Heart left ventricle (tissue), 16 donors: ENCODE results near the gene VAMP2. TPM values are rescaled to one million over a fixed set of nuclear protein-coding genes. Genes with fewer than 3 reads are reported as not detected.

Experiments used
- ATAC-seq, 4 donors: fragments of 200-7000 bp; cut with Tn5 transposase; one replicate each; pipeline ENCODE4 v1.9.1; 2020 to 2022; ENCODE audit warnings: moderate library complexity in 4 of 4, mild to moderate bottlenecking in 3 of 4, moderate number of reproducible peaks in 1 of 4
- DNase-seq, 5 donors: peaks; one replicate each; pipeline ENCODE4 v3.0.0-alpha.2; 2020
- H3K27ac ChIP-seq, 12 donors: fragments of 200-600 bp; sonication (generic) in 4 of 12; one replicate each; pipeline versions ENCODE4 v1.5.0 to v1.8.0; 2016 to 2022; ENCODE audit warnings: mild to moderate bottlenecking in 2 of 12
- H3K27me3 ChIP-seq, 9 donors: fragments of 200-600 bp; sonication (generic) in 2 of 9; one replicate each; pipeline versions ENCODE4 v1.5.1 to v1.8.0; 2016 to 2022; ENCODE audit warnings: mild to moderate bottlenecking in 3 of 9
- H3K36me3 ChIP-seq, 9 donors: fragments of 200-600 bp; sonication (generic) in 2 of 9; one replicate each; pipeline versions ENCODE4 v1.5.0 to v1.8.0; 2018 to 2022; ENCODE audit warnings: mild to moderate bottlenecking in 2 of 9
- H3K4me1 ChIP-seq, 12 donors: fragments of 200-600 bp; sonication (generic) in 4 of 12; one replicate each; pipeline versions ENCODE4 v1.5.0 to v1.8.0; 2016 to 2022; ENCODE audit warnings: mild to moderate bottlenecking in 3 of 12
- H3K4me3 ChIP-seq, 12 donors: fragments of 200-600 bp; sonication (generic) in 4 of 12; one replicate each; pipeline versions ENCODE4 v1.5.0 to v1.8.0; 2017 to 2022; ENCODE audit warnings: mild to moderate bottlenecking in 9 of 12, moderate library complexity in 4 of 12
- H3K9me3 ChIP-seq, 12 donors: fragments of 200-600 bp; sonication (generic) in 4 of 12; one replicate each; pipeline versions ENCODE4 v1.5.0 to v1.8.0; 2016 to 2022; ENCODE audit warnings: mild to moderate bottlenecking in 1 of 12
- POLR2A ChIP-seq, 2 donors: fragments of 450-650 bp; IDR thresholded peaks; one replicate each; pipeline ENCODE4 v1.6.1; 2017; ENCODE audit warnings: antibody characterized with exemption in 2 of 2, mild to moderate bottlenecking in 2 of 2, moderate library complexity in 2 of 2
- WGBS, 4 donors: extraction: QIAGEN DNeasy Blood & Tissue Kit in 2 of 4; methylation state at CpG; one replicate each; pipeline versions ENCODE4 v1.1.5 to v1.1.7; 2013 to 2018; 5-methylcytosine and 5-hydroxymethylcytosine counted together
- intact Hi-C, 10 donors: fragments of 100-400 bp; cut with DNase I; formaldehyde crosslinking; loops; one replicate each; pipeline versions ENCODE4 v1.11.1 to v1.14.2; 2022
- polyA plus RNA-seq, 2 donors: library from polyadenylated mRNA; stranded (reverse); fragments of 200-250 nt; gene quantifications; one replicate each; pipeline ENCODE4 v1.2.3, GENCODE V29; 2013
- total RNA-seq, 9 donors: library from RNA; depleted of rRNA in 2 of 9; stranded (reverse); fragments of >200 nt in 2 of 9; fragmentation: NEBNext Ultra II Directional in 3 of 9; extraction: Animal tissue kit (Norgen Biotek cat#: 25700) in 3 of 9; gene quantifications; one replicate each; pipeline versions ENCODE4 v1.1.0 to v1.2.4, GENCODE V29; 2016 to 2023
- TF ChIP-seq, protein P1 (sequence below), 12 donors: fragments of 200-600 bp; sonication (generic) in 4 of 12; IDR thresholded peaks; one replicate each; pipeline versions ENCODE4 v1.5.0 to v1.8.0; 2018 to 2022; ENCODE audit warnings: antibody characterized with exemption in 12 of 12, mild to moderate bottlenecking in 5 of 12
- donor health status: ischemic (EF 13 %, LVEDD 7.1; RV severe dilation, severe dysfunction).
- donor health status: healthy with polysubstance abuse.
- donor health status: DM: no; HTN: yes; CAD: no.
- donor health status: DM: no; HTN: no; CAD: no.
- donor health status: ischemic (EF 25% LVEDD 6.9; RV normal size, moderate dysfunction).
- donor health status: ischemic (EF 25% LVEDD 5.7; RV mildly dilated, moderate dysfunction).
- donor health status: healthy.
- donor health status: DM: yes; HTN: yes; CAD: no.
- donor health status: ischemic (EF 35%, LVEDD 5.7; RV mildly dilated, moderate dysfunction).
- donor health status: nonischemic (EF 11% LVEDD 7.7; RV severe dilation, severe dysfunction).
- donor health status: DM: yes; HTN: yes; CAD: no.
- donor health status: PGD.
- donor health status: ischemic (EF 29% LVEDD 5.4; RV normal size, mild dysfunction).
- donor health status: nonischemic (EF 23%, LVEDD 6.1; RV moderate dilation, normal function).

The VAMP2 gene
- total and polyA plus RNA-seq, 11 donors = 21.5 to 67.2 (median 50.6) TPM

DNA sequence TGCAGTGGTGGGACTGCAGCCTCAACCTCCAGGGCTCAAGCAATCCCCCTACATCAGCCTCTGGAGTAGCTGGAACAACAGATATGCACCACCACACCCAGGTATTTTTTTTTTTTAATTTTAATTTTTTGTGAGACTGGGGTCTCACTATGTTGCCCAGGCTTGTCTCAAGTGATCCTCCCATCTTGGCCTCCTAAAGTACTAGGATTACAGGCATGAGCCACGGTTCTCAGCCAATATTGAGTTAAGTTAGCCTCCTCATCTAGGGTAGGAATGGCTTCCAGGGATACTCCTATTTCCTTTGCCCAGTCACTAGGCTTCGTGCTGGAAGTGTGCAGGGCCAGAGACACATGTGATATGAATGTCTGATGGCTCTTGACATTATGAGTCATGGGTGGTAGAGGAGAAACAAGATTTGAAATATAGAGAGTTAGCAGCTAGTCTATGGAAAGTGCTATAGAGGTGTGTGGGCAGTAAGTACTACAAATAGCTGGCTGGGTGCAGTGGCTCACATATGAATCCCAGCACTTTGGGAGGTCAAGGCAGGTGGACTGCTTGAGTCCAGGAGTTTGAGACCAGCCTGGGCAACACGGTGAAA lies 30.8 kb downstream of the VAMP2 start:
- WGBS, 4 donors = 58 to 73% (median 68%) methylated on average over 3 of the region's 3 CpGs
- TF ChIP-seq, protein P1, sequence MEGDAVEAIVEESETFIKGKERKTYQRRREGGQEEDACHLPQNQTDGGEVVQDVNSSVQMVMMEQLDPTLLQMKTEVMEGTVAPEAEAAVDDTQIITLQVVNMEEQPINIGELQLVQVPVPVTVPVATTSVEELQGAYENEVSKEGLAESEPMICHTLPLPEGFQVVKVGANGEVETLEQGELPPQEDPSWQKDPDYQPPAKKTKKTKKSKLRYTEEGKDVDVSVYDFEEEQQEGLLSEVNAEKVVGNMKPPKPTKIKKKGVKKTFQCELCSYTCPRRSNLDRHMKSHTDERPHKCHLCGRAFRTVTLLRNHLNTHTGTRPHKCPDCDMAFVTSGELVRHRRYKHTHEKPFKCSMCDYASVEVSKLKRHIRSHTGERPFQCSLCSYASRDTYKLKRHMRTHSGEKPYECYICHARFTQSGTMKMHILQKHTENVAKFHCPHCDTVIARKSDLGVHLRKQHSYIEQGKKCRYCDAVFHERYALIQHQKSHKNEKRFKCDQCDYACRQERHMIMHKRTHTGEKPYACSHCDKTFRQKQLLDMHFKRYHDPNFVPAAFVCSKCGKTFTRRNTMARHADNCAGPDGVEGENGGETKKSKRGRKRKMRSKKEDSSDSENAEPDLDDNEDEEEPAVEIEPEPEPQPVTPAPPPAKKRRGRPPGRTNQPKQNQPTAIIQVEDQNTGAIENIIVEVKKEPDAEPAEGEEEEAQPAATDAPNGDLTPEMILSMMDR (IDR thresholded peaks at IDR 0.05) = no peak
- TF ChIP-seq POLR2A (IDR thresholded peaks at IDR 0.05) = no peak
- no peak overlapping the region for H3K4me3 ChIP-seq
- H3K36me3 ChIP-seq = no peaks in the 10 kb centered on the region
- intact Hi-C loops = loop anchor here in 1 of 10 donors (10.0 kb wide), 1 partner anchor 53 kb away; no protein-coding TSS in a partner anchor
- no peaks in the 10 kb centered on the region for H3K9me3 ChIP-seq
- DNase-seq (no peak), ATAC-seq (no peak)
- H3K27ac ChIP-seq = no peak overlapping the region
- peaks cover 0 to 32% (median 0%) of the 10 kb centered on the region in 9 donors for H3K27me3 ChIP-seq
- peaks cover 0 to 7% (median 5%) of the 10 kb centered on the region in 12 donors for H3K4me1 ChIP-seq

DNA sequence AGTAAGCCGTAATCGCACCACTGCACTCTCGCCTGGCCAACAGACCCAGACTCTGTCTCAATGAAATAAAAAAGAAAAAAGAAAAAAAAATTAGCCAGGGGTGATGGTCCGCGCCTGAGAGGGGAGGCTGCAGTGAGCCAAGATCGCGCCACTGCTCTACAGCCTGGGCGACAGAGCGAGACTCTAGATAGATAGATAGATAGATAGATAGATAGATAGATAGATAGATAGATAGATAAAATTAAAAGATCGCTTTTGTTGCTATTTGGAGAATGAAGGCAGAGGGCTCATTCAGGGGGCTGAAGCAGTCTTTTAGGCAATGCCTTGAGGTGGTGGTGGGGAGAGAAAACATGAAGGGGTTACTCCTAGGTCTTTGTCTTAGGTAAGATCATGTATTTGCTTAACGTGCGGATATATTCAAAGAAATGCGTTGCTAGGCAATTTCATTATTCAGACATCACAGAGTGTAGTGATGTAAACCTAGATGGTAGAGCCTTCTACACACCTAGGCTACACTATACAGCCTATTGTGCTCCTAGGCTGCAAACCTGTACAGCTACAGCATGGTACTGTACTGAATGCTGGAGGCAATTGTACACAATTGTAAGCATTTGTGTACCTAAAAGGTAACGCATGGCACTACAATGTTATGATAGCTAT lies 34.5 kb downstream of the VAMP2 start:
- intact Hi-C loops = loop anchor here in 3 of 10 donors (10.0 kb wide), 2 partner anchors 97 to 167 kb away; partner anchors contain the start of gene SLC25A35 (in 2 of the 3)
- no peaks in the 10 kb centered on the region for H3K9me3 ChIP-seq
- no peak for TF ChIP-seq POLR2A (IDR thresholded peaks at IDR 0.05)
- TF ChIP-seq, protein P1 (IDR thresholded peaks at IDR 0.05) = no peak
- H3K4me3 ChIP-seq = no peak overlapping the region
- peaks cover 0 to 57% (median 0%) of the 10 kb centered on the region in 9 donors for H3K27me3 ChIP-seq
- no peak overlapping the region for H3K27ac ChIP-seq
- no peaks in the 10 kb centered on the region for H3K36me3 ChIP-seq
- ATAC-seq = no peak
- peaks cover 0 to 43% (median 34%) of the 10 kb centered on the region in 12 donors for H3K4me1 ChIP-seq
- 80 to 87% (median 86%) methylated on average over 14 of the region's 14 CpGs for WGBS, 4 donors
- no peak for DNase-seq

DNA sequence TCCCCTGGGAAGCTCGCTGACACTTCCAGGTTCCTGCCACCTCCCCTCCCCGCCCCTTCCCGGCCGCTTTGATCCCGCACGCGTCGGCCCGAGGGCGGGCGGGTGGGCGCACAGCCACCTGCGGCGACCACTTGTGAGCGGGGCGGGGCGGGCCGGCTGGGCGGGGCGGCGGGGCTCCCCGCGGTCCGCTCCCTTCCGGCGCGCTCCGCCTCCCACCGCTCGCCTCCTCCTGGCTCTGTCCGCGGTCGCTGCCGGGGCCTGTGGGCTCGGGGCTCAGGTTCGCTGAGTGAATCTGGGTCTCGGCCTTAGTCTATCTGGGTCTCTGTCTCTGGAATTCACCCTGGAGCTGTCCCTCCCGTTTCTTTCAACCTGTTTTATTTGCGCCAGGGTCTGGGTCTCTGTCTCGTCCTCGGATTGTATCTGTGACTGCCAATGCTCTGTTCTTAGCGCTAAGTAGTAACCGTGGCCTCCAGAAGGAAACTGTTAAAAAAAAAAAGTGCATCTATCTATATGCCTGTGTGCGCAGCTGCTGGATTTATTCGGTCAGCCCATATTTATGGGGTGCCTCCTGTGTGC lies 36.2 kb downstream of the VAMP2 start:
- WGBS, 4 donors = 0 to 1% (median 0%) methylated on average over 19 to 45 of the region's 45 CpGs
- TF ChIP-seq, protein P1 (IDR thresholded peaks at IDR 0.05) = no peak
- TF ChIP-seq POLR2A (IDR thresholded peaks at IDR 0.05) = no peak
- DNase-seq (peak in 1 of 5 donors; percentile 49), ATAC-seq (peak; percentile 22 to 70 (median 52))
- Histone ChIP-seq H3K4me3 (peak overlapping the region; percentile 62 to 79 (median 70)), H3K27ac (peak overlapping the region; percentile 5 to 82 (median 68)), H3K4me1 (peaks cover 3 to 60% (median 47%) of the 10 kb centered on the region in 12 donors), H3K27me3 (peaks cover 0 to 72% (median 0%) of the 10 kb centered on the region in 9 donors), H3K36me3 (no peaks in the 10 kb centered on the region), H3K9me3 (no peaks in the 10 kb centered on the region)
- intact Hi-C loops = loop anchor here in 3 of 10 donors (10.0 kb wide), 2 partner anchors 98 to 168 kb away; partner anchors contain the start of gene SLC25A35 (in 2 of the 3)
